Body of pancreas (tissue), 4 donors: Measurements from ENCODE around the gene CRYBA2. TPM values are rescaled to one million over a fixed set of nuclear protein-coding genes. Genes with fewer than 3 reads are reported as not detected.

Experiments used
- ATAC-seq: fragments of 150-250 bp; one replicate; pipeline ENCODE4 v1.9.1; 2016
- DNase-seq, 4 donors: peaks; one replicate each; pipeline ENCODE4 v3.0.0-alpha.2; 2019
- H3K27ac ChIP-seq, 4 donors: fragments of 200-600 bp; sonication (generic); 1 replicate in 3 of 4; 2 replicates in 1 of 4; pipeline versions ENCODE4 v1.5.1 to v1.6.1; 2016 to 2019; ENCODE audit warnings: mild to moderate bottlenecking in 1 of 4, mixed read lengths in 1 of 4, moderate library complexity in 1 of 4
- H3K27me3 ChIP-seq, 2 donors: fragments of 200-600 bp; sonication (generic); one replicate each; pipeline ENCODE4 v1.6.0; 2016; ENCODE audit warnings: mild to moderate bottlenecking in 1 of 2
- H3K36me3 ChIP-seq, 2 donors: fragments of 200-600 bp; sonication (generic); replicated peaks in 1 of 2; 2 replicates each; pipeline ENCODE4 v1.5.1; 2016; ENCODE audit warnings: low read depth in 2 of 2; ENCODE audit not compliant: insufficient read depth in 1 of 2
- H3K4me1 ChIP-seq: fragments of 200-600 bp; sonication (generic); one replicate; pipeline ENCODE4 v1.6.0; 2016
- H3K4me3 ChIP-seq, 2 donors: fragments of 200-600 bp; sonication (generic); 1 replicate in 1 of 2; 2 replicates in 1 of 2; pipeline ENCODE4 v1.5.1; 2016 to 2019
- H3K9me3 ChIP-seq, 3 donors: fragments of 200-600 bp; sonication (generic); 1 replicate in 2 of 3; 2 replicates in 1 of 3; pipeline ENCODE4 v1.5.1; 2016
- CTCF ChIP-seq, 7 experiments: fragments of 450-650 bp in 4 of 7; fragments of 200-600 bp in 3 of 7; sonication (generic) in 3 of 7; IDR thresholded peaks; one replicate each; pipeline ENCODE4 v1.5.1; 2016 to 2019; ENCODE audit warnings: antibody characterized with exemption in 7 of 7
- POLR2A ChIP-seq, 3 donors: fragments of 450-650 bp; IDR thresholded peaks; one replicate each; pipeline ENCODE4 v1.6.1; 2016; ENCODE audit warnings: antibody characterized with exemption in 3 of 3, mild to moderate bottlenecking in 2 of 3
- WGBS, 2 donors: methylation state at CpG; one replicate each; pipeline ENCODE4 v1.1.5; 2017; 5-methylcytosine and 5-hydroxymethylcytosine counted together
- intact Hi-C: fragments of 100-400 bp; cut with DNase I; formaldehyde crosslinking; loops from one replicate; pipeline ENCODE4 v1.15.1; 2023
- microRNA counts, 2 donors: library from miRNA; unstranded; fragments of <30 nt; microRNA quantifications; one replicate each; lab custom pipeline; 2017
- microRNA-seq, 2 donors: library from miRNA; unstranded; fragments of <30 nt; microRNA quantifications; one replicate each; pipeline ENCODE4, GENCODE V29; 2016; ENCODE audit warnings: borderline number of aligned reads in 2 of 2, borderline replicate concordance in 2 of 2
- small RNA-seq: library from RNA; depleted of rRNA; stranded (forward); fragments of <200 nt; gene quantifications from one replicate; pipeline ENCODE3, GENCODE V24; 2016
- total RNA-seq, 2 donors: library from RNA; depleted of rRNA; stranded (reverse); fragments of >200 nt; gene quantifications; one replicate each; pipeline ENCODE4 v1.1.0, GENCODE V29; 2016

CRYBA2 gene
- total RNA-seq, 2 donors from 2014 or later, result 23.1 to 26.4 TPM

GRCh38 chr2:218944759-218945404 lies 48.3 kb downstream of the CRYBA2 start:
- H3K27ac ChIP-seq, result no peak overlapping the region
- ATAC-seq, result no peak
- DNase-seq, result no peak
- TF ChIP-seq POLR2A (IDR thresholded peaks at IDR 0.05) (no peak), CTCF (IDR thresholded peaks at IDR 0.05) (no peak)
- H3K4me3 ChIP-seq, result no peak overlapping the region
- intact Hi-C loops, result no loop called here
- no peaks in the 10 kb centered on the region for H3K36me3 ChIP-seq
- no peaks in the 10 kb centered on the region for H3K9me3 ChIP-seq
- no peaks in the 10 kb centered on the region for H3K4me1 ChIP-seq
- 63 to 70% methylated on average over 1 of the region's 1 CpG for WGBS, 2 donors
- no peaks in the 10 kb centered on the region for H3K27me3 ChIP-seq

MicroRNAs within 50 kb of the gene (microRNA counts, 767-probe panel; counts per million panel counts)
- microRNA hsa-miR-375 (lab: Ali Mortazavi, UCI), result 9,277 to 13,230 counts per million in 2 donors

Small RNAs within 50 kb of the gene (microRNA-seq; reads per million reads assigned to microRNA genes)
- gene MIR375, result 345,492 to 388,519 reads per million in 2 donors

Small RNAs within 50 kb of the gene (small RNA-seq; reads per million reads assigned to genes)
- 97,106 reads per million, percentile 100 among the genes with 10 or more reads in this experiment for gene MIR375

Other genes with a start within 250 kb of the CRYBA2 start
- 1 to 10 TPM; 9.3 to 9.9 TPM for gene CYP27A1, start 211.3 kb downstream of the CRYBA2 start, total RNA-seq
- not detected for gene PRKAG3, start 161.6 kb downstream of the CRYBA2 start, total RNA-seq
- 1 to 10 TPM in 1 of 2 donors, not detected in 1; 1.0 TPM for gene WNT6, start 133.6 kb downstream of the CRYBA2 start, total RNA-seq
- gene WNT10A, start 112.6 kb downstream of the CRYBA2 start, total RNA-seq, result under 1 TPM in 1 of 2 donors, not detected in 1; 0.52 TPM
- under 1 TPM in 1 of 2 donors, not detected in 1; 0.78 TPM for gene CDK5R2, start 33.8 kb downstream of the CRYBA2 start, total RNA-seq
- not detected for gene FEV, start 8.2 kb downstream of the CRYBA2 start, total RNA-seq
- gene CFAP65, start 48.1 kb upstream of the CRYBA2 start, total RNA-seq, result not detected
- gene IHH, start 67.5 kb upstream of the CRYBA2 start, total RNA-seq, result 1 to 10 TPM in 1 of 2 donors, not detected in 1; 1.0 TPM
- gene NHEJ1, start 167.4 kb upstream of the CRYBA2 start, total RNA-seq, result 1 to 10 TPM; 8.9 to 9.3 TPM
- 1 to 10 TPM; 3.1 to 8.2 TPM for gene SLC23A3, start 176.6 kb upstream of the CRYBA2 start, total RNA-seq
- 10 to 100 TPM; 25.7 to 27.4 TPM for gene CNPPD1, start 183.5 kb upstream of the CRYBA2 start, total RNA-seq
- 10 to 100 TPM; 41.9 to 43.6 TPM for gene RETREG2, start 184.9 kb upstream of the CRYBA2 start, total RNA-seq
- 10 to 100 TPM; 36.9 to 43.3 TPM for gene ZFAND2B, start 213.4 kb upstream of the CRYBA2 start, total RNA-seq
- gene ABCB6, start 225.5 kb upstream of the CRYBA2 start, total RNA-seq, result 10 to 100 TPM; 10.5 to 11.7 TPM
- gene ATG9A, start 236.2 kb upstream of the CRYBA2 start, total RNA-seq, result 10 to 100 TPM; 21.0 to 27.7 TPM
- gene ANKZF1, start 236.4 kb upstream of the CRYBA2 start, total RNA-seq, result 10 to 100 TPM; 67.5 to 95.3 TPM